ENCODE measurements around the gene CHST6. TPM values are rescaled to one million over a fixed set of nuclear protein-coding genes. Genes with fewer than 3 reads are reported as not detected.
A peak's percentile ranks its signal among the peaks of the same experiment; 100 is the strongest.

Gene CHST6
- total and polyA plus RNA-seq, 10 of the 15 experiments (the other 5 are each of a cell fraction or from before 2014, with no cell fraction given): 0.14 to 2.5 (median 0.51) TPM

GRCh38 chr16:75464122-75464918, 30.9 kb downstream of the CHST6 start, which contains the start of gene TMEM170A (continued):
- TF ChIP-seq ZBTB4 (CRISPR knock-in tag; IDR thresholded peaks at IDR 0.05) (no peak), SPI1 (IDR thresholded peaks at IDR 0.05; ENCODE audit: borderline replicate concordance, insufficient read depth, low read depth, low read length) (no peak), ZNF592 (IDR thresholded peaks at IDR 0.05) (peak; percentile 91), ZNF24 (IDR thresholded peaks at IDR 0.05) (no peak)

All from GM12878 (cell line).